ENCODE results near the gene ALDH1L1.
"Not testable (repeated sequence)": the region's sequence is repeated elsewhere in the genome, so short reads cannot be mapped to it uniquely, and the experiment has no call there.

GRCh38 chr3:126092128-126092527, 88.3 kb downstream of the ALDH1L1 start:
- TF ChIP-seq NANOG (IDR thresholded peaks at IDR 0.05; ENCODE audit: borderline replicate concordance); CTCF (conservative IDR thresholded peaks at IDR 0.05; ENCODE audit: low read depth in 2 of 2); EZH2 (IDR thresholded peaks at IDR 0.05; ENCODE audit: low read depth, unreplicated experiment); POLR2AphosphoS5 (IDR thresholded peaks at IDR 0.05; ENCODE audit: low read depth); ZNF462 (CRISPR knock-in tag; IDR thresholded peaks at IDR 0.05); REST (IDR thresholded peaks at IDR 0.05; ENCODE audit: unreplicated experiment); EZH2phosphoT487 (IDR thresholded peaks at IDR 0.05; ENCODE audit: unreplicated experiment): not testable (repeated sequence)
